GM12873 (cell line): ENCODE measurements around the gene CFAP221.
A peak's percentile ranks its signal among the peaks of the same experiment; 100 is the strongest.

Experiments
- TF ChIP-seq, protein P1 (sequence below): IDR thresholded peaks from 2 replicates; pipeline ENCODE4 v1.5.1; 2012; ENCODE audit warnings: low read depth, mild to moderate bottlenecking, moderate library complexity, low read length, control low read depth; ENCODE audit not compliant: insufficient read depth; ENCODE audit errors: missing control alignments

Gene CFAP221

DNA sequence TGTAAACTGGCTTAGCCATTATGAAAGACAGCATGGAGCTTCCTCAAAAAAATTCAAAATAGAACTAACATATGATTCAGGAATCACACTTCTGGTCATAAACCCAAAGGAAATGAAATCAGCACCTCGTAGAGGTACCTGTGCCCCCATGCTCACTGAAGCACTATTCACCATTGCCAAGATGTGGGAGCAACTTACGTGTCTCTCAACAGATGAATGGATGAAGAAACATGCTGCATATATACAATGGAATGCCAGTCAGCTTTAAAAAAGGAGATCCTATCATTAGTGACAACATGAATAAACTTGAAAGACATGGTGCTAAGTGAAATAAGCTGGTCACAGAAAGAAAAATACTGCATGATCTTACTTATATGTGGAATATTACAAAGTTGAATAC, 28.1 kb upstream of the CFAP221 start:
- TF ChIP-seq, protein P1, sequence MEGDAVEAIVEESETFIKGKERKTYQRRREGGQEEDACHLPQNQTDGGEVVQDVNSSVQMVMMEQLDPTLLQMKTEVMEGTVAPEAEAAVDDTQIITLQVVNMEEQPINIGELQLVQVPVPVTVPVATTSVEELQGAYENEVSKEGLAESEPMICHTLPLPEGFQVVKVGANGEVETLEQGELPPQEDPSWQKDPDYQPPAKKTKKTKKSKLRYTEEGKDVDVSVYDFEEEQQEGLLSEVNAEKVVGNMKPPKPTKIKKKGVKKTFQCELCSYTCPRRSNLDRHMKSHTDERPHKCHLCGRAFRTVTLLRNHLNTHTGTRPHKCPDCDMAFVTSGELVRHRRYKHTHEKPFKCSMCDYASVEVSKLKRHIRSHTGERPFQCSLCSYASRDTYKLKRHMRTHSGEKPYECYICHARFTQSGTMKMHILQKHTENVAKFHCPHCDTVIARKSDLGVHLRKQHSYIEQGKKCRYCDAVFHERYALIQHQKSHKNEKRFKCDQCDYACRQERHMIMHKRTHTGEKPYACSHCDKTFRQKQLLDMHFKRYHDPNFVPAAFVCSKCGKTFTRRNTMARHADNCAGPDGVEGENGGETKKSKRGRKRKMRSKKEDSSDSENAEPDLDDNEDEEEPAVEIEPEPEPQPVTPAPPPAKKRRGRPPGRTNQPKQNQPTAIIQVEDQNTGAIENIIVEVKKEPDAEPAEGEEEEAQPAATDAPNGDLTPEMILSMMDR, result no peak

DNA sequence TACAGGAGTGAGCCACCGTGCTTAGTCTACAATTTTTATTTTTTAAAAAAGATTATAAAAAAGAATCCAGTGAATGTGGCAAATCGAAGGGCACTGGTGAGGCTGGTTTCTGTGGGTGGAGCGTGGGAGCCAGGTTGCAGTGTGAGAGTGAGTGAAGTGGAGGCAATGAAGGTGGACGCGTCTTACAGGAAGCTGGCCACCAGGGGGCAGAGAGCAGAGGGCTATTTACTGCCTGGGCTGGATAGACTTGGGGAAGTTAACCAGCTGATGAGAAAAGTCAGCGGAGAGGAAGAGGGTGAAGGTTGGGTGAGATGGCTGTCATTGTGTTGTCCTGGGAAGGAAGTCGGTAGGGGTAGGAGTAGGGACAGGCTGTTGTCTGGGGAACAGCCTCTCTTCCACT, 26.8 kb upstream of the CFAP221 start:
- TF ChIP-seq, protein P1, result peak; percentile 83

DNA sequence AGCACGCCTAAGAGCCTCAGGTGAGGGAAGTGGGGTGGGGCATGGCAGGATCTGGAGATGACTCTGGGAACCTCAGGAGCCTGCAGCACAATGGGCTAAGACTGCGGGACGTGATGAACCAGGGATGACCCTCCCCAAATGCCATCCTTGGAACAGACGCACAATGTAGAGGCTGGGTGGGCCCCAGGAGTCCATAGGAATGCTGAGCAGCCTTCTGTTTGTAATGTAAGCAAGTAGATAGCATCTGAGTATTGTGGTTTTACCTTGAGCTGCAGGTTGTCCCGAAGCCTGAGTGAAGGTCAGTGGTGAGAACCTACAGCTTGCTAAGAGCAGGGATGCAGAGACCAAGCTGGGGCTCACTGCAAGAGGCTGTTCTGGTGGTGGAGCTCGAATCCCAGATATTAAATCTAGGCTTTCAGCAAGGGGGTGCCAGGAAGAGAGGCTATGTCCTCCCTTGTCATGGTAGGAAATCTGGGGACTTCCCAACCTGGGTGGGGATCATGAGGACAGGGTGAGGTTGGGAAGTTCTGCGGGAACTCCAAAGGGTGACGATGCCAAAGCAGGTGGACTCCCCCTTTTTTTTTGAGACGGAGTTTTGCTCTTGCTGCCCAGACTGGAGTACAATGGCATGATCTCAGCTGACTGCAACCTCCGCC, 25.7 kb upstream of the CFAP221 start:
- TF ChIP-seq, protein P1, result no peak

DNA sequence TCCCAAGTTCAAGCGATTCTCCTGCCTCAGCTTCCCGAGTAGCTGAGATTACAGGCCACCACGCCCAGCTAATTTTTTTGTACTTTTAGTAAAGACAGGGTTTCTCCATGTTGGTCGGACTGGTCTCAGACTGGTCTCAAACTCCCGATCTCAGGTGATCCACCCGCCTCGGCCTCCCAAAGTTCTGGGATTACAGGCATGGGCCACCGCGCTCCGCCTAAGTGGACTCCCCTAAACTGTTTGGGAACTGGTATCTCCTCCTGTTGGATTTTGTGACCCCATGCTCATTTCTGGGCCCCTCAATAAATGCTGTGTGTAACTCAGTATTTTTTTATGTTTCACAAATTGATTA, 25.2 kb upstream of the CFAP221 start:
- TF ChIP-seq, protein P1, result no peak

DNA sequence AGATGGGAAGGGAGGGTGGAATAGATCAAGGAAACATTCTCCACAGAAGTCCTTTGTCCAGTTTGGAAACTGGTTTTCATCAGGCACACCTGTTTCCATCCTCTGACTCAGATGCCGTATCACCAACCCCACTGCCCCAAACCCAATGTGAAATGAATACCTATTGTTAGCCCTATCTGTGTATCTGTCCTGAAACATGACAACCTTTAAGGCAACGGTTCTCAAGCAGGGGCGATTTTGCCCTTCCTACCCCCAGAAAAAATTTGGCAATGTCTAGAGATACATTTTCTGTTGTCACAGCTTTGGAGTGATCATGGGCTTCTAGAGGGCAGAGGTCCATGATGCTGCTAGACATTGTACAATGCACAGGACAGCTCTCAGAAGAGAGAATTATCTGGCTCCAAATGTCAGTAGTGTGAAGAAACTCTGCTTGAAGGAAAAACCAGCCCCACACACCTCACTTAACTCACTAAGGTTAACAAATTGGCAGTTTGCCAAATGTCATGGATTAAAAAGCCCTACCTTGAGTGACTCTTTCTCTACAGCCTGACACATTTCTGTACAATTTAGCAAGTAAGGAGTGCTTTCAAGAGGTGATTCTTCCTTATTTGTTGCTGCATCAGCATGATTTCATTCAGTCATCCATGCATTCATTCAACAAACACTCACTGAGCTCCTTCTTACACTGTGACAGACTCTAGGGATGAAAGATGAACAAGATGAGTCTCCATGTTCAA, 23.4 kb upstream of the CFAP221 start:
- TF ChIP-seq, protein P1, result no peak

DNA sequence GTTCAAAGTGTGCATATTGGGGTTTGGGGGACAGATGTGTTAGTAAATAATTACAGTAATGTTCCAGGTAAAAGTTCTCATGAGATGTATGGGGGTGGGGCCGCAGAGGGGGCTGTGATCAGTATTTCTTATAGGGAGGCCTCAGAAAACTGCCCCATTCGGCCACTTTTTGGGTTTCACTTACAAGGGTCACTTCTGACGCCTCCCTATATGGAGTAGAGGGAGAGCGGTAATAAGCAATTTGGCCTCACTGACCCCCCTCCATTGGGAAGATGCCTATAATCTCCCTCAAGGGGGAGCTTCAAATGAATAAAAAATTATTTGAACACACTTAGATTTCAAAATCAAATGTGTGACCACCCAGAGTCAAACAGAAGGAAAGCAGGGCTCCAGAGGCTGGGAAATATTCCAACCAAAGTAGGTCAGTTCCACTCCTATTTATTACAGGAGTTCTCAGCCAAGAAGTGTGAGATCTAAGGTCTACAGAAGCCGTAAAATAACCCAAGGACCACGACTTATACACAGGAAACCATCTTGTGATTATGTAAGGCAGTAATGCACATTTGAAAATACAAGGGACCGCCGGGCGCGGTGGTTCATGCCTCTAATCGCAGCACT, 22.7 kb upstream of the CFAP221 start:
- TF ChIP-seq, protein P1, result no peak

DNA sequence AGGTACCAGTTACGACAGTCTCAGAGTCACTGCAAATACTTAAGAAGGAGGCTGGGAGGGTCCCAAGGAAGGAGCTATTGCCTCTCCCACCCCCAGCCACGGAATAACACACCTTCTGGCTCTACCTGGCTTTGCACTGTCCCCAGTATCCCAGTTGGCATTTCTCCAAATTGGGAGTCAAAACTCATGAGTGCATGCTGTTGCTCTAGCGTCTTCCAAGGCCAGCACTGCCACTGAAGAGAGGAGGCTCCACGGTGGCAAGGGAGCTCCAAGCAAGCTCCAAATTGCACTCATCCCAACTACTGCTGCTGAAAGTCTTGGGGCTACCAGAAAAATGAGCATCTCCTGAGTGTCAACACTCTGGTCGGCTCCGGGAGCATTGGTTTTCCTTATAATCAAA, 21.6 kb upstream of the CFAP221 start:
- TF ChIP-seq, protein P1, result no peak
